ENCODE results near the gene CDH23.

DNA sequence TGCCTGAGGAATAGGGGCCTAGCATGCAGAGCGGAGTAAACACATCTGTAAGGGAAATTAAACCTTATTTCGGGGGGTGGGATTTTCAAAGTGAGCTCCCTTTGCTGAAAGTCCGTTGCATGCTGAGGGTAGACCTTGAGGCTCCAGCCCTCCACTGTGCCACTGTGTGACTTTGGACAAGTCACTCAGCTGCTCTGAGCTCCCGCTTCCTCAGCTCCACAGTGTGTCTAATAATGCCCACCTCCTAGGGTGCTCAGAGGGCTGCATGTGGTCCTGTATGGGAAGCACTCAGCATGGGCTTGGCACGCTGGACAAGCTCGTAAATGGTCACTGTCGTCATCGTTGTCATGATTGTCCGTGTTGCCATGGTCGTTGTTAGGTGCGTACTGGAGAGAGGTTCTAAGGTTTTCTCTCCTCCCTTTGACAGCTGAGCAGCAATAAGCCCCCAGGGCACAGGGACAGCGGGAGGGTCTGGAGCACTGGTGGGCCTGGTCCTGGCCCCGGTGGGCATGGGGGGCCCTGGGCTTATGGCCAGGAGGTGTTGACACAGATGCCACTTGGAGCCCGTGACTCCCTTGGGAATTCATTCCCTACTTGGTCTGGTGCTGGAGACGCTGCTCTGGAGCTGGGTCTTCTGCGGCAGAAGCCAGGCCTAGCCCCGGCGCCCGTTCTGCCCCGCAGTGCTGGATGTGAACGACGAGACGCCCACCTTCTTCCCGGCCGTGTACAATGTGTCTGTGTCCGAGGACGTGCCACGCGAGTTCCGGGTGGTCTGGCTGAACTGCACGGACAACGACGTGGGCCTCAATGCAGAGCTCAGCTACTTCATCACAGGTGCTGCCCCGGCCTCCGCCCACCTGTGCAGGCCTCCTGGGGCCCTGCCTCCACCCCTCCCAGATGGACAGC lies 309.7 kb downstream of the CDH23 start:
- TF ChIP-seq, protein P1, sequence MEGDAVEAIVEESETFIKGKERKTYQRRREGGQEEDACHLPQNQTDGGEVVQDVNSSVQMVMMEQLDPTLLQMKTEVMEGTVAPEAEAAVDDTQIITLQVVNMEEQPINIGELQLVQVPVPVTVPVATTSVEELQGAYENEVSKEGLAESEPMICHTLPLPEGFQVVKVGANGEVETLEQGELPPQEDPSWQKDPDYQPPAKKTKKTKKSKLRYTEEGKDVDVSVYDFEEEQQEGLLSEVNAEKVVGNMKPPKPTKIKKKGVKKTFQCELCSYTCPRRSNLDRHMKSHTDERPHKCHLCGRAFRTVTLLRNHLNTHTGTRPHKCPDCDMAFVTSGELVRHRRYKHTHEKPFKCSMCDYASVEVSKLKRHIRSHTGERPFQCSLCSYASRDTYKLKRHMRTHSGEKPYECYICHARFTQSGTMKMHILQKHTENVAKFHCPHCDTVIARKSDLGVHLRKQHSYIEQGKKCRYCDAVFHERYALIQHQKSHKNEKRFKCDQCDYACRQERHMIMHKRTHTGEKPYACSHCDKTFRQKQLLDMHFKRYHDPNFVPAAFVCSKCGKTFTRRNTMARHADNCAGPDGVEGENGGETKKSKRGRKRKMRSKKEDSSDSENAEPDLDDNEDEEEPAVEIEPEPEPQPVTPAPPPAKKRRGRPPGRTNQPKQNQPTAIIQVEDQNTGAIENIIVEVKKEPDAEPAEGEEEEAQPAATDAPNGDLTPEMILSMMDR (IDR thresholded peaks at IDR 0.05): no peak
- TF ChIP-seq POLR2A (IDR thresholded peaks at IDR 0.05) (no peak), EP300 (IDR thresholded peaks at IDR 0.05) (no peak), POLR2AphosphoS5 (IDR thresholded peaks at IDR 0.05) (no peak)

All from suprapubic skin (tissue), 4 donors.